Lung microvascular endothelial cell (primary cell): ENCODE measurements around the gene EOMES. TPM values are rescaled to one million over a fixed set of nuclear protein-coding genes. Genes with fewer than 3 reads are reported as not detected.
"Not testable (repeated sequence)": the region's sequence is repeated elsewhere in the genome, so short reads cannot be mapped to it uniquely, and the experiment has no call there.

Experiments
- DNase-seq, 2 donors: peaks; one replicate each; pipeline versions ENCODE4 v3.0.0 to v3.0.0-alpha.2; 2010; ENCODE audit warnings: low read depth in 2 of 2
- total RNA-seq: library from RNA; depleted of rRNA; stranded (reverse); fragments of >200 nt; gene quantifications from 2 replicates; pipeline ENCODE4 v1.2.1, GENCODE V29; 2014

The EOMES gene
- not detected in 2 replicates for total RNA-seq

DNA sequence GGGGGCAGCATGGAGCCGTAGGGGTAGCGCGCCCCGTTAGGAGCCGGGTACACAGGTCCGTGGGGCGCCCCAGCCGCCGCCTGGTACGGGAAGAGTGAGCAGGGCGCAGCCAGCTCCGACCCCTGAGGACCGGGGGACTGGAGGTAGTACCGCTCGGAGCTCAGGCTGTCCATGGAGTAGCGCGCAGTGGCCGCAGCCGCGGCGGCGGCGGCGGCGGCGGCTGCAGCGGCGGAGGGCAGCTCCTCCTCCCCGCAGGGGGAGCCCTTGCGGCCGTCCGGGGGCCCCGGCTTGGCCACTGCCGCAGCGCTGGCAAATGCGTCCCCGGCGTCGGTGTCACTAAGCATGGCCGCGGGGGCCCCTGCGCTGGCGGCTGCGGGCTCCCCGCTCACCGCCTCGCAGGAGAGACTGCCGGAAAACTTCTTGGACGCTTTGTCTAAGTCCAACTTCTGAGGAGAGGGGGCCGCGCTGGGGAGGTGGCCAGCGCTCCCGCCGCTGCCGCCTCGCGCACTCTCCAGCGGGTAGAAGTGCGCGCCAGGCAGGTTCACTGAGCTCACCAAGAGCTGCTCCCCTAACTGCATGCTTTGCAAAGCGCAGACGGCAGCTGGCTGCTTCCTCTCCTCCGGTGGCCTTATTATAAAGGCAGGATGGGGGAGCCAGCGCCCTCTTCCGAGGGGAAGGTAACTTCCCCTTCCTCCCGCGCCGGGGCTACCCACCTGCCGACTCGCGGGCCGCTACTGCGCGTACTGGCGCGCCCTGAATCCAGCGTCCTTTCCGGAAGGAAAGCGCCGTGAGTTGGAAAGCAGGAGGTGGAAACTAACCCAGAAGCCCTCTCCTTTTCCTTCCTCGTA lies at the start of gene EOMES:
Gene EOMES (minus strand): TSS at position 607 of the 848 bp plus-strand sequence. CDS start 29 bp downstream, at position 578.
- peak in 1 of 2 donors; percentile 43 for DNase-seq

GRCh38 chr3:27770384-27770783 lies 48.3 kb upstream of the EOMES start:
- DNase-seq: not testable (repeated sequence)

DNA sequence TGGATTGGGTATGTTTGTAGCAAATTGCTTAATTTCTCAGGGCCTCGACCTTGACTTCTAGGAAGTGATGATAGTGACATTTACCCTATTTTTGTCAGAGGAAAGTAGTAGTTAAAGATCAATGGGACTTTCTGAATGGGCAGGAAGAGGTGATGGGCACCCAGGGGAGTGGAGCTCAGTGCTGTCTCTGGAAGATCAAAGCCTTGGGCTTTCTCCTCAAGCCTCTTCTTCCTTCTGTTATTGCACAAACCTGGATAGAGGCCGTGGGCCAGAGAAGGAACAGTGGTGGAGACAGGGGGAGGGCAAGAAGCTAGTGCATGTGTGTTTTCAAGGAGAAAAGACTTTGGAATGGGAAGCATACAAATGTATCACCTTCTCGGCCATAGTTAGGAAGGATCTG lies 44.9 kb upstream of the EOMES start:
- DNase-seq: no peak

- peak in 1 of 2 donors; percentile 8 for DNase-seq
These were observed 36.0 kb upstream of the EOMES start for GRCh38 chr3:27758083-27758482.

DNA sequence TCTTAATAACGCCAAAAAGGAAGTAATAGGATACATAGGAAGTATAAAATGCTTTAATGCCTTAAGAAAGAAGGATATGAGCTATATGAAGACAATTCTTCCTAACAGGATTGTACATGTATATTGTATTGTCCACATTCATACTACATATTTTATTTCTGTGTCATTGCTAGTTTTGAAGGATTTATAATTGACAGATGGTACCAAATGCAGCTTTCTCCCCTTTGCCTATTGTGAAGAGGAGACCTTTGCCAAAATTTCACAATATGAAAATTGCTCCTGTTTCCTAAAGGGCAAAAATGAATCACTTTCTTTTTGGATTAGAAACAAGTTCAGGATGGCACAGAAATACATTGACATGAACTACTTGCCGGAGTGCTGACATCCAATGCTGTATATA lies 34.8 kb upstream of the EOMES start:
- no peak for DNase-seq

- no peak for DNase-seq
These were observed 30.8 kb upstream of the EOMES start for GRCh38 chr3:27752926-27753325.

- no peak for DNase-seq
These were observed 27.5 kb upstream of the EOMES start for GRCh38 chr3:27749643-27750042.

DNA sequence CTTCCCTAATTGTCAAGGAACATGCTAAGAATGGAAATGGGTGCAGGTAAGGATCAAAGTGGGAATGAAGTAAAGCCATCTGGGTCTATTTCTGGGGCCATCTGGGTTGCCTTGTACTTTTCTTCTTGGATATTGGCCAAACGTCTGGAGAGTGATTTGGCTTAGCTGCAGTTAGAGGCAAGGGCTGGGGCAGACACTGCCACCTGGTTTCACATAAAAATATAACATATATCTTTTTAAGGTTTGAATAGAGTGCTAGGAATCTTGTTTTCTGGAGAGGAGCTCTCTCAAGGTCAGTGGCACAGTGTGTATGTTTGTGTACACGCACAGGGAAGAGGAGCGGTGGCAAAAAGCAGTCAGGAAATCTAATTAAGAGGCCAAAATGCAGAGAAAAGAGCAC lies 24.7 kb upstream of the EOMES start:
- DNase-seq: no peak

- no peak for DNase-seq
These were observed 18.7 kb upstream of the EOMES start for GRCh38 chr3:27740854-27741253.

DNA sequence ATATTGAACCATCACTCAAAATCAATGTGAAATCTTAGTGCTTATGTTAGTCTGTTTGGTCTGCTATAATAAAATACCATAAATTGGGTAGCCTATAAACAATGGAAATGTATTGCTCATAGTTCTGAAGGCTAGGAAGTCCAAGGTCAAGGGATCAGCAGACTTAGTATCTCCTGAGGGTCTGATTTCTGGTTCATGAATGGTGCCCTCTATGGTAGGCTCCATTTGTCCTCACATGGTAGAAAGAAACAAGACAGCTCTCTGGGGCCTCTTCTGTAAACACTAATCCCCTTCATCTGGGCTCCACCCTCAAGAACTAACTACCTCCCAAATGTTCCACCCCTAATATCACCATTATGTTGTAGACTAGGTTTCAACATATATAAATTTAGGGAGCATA lies 15.0 kb upstream of the EOMES start:
- no peak for DNase-seq

- DNase-seq: no peak
These were observed 8.9 kb upstream of the EOMES start for GRCh38 chr3:27730774-27731659.

DNA sequence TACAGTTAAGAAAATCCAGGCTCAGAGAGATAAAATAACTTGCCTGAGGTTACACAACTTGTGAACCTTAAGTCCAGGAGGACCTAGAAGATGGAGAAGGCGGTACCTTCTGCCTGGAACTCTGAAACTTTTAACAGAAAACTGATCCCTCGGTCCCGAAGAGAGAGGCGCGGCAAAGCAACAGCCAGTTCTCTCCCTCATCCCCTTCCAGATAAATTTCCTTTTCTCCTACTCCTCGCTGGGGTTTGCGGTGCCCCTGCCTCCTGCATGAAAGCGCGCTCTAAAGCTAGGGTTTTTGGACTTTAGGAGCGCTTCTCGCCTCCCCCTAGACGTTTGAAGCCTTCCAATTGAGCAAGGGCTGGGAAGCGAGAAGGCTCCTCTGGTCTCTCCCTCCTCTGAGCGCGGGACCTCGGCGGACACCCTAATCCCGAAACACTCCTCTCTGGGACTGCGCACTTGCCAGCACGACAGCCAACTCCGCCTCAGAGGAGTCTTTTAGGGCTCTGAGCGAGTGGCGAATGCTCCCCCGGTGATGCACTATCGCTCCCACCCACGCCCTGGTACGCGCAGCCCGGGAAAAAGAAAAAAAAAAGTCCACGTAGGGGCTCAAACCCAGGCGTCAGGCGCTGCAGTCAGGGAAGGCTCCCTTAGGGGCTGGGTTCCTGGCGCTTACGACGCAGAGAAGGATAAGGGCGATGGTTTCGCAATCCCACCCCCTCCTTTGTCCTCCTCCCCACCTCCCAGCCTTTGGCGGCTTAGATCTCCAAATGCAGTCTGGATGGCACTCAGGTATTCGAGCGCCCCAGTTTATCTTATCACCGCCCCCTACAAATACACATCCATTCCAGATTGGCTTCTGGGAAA lies 7.9 kb upstream of the EOMES start:
- DNase-seq: no peak

DNA sequence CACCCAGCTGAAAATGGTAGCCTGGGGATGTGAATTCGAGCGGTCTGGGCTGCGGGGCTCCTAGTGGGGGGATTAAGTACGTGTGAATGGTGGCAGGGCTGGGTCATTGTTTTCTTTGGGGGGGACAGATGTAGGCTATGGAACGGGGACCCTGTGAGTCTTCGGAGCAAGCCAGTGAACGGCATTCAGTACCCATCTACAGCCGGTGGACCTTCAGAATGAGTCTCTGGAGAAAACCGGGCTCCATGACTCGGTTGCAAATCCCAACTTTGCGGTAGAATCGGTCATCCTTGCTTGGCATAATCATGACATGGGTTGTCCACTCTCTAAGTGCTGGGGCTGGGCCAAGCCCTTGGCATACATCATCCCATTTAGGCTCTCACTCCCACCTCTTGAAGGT lies 7.2 kb upstream of the EOMES start:
- DNase-seq: no peak

- no peak for DNase-seq
These were observed 6.3 kb upstream of the EOMES start for GRCh38 chr3:27728195-27729087.

DNA sequence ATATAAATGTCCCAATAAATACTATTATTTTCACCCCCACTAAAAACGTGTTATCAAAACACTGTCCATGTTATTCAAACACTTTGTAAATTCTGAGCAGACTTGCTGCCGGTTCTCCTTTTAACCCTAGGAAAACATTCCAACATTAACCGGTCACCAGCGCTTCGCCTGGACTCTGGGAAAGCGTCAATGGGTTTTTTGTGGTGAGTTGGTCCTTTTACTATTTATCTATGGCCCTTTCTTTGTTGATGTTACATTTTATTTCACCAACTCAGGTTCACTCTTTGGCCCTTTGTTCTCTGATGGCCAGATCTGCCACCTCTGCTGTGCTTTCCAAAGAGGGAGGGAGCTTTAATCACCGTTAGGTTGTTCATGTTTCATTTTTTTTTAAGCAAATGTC lies 4.1 kb upstream of the EOMES start:
- no peak for DNase-seq

- DNase-seq: no peak
These were observed 2.5 kb upstream of the EOMES start for GRCh38 chr3:27724459-27725197.

- no peak for DNase-seq
These were observed 1.8 kb upstream of the EOMES start for GRCh38 chr3:27723815-27724458.

DNA sequence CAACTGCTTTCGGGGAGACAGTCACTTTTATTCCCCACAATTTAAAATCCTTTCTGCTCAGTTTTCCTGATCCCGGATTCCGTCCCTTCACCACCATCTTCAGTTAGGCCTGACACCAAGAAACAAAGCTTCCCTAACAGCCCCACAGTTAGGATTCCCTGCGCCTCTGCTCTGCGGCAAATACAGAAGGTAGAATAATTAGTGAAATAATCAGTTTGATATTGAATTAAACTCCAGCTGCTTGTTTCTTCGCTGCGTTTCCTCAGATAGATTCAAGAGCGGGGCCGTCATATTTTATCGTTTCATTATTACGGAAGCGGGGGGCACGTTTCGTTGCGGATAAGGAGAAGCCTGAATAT lies 1.3 kb upstream of the EOMES start:
- DNase-seq: no peak

DNA sequence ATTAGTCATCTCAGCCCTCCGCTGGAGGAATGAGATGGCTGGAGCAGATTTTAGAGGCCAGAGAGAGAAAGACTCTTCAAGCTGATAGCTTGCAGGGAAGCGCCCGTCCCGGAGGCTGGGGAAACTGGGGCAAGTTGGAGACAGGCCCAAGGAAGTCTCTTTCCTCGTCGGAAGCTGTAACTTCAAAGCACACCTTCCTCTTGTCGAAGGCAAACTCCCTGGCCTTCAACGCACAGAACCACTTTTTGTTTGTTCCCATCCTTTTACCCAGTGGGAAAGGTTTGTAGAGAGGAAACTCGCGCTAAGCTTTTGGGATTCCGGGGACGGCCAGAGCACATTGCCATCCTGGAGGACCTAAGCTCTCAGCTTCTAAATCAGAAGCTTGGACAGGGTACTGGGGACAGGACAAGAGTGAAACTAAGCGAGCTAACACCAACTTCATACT lies 900 bp upstream of the EOMES start:
- peak in 1 of 2 donors; percentile 20 for DNase-seq
